DOHH2 (cell line): ENCODE results near the gene UTP15.

ENCODE experiments used
- H3F3A ChIP-seq: fragments of 200-600 bp; sonication (generic), shearing (Covaris generic); 2 replicates; pipeline ENCODE4 v1.6.0; 2016; ENCODE audit warnings: antibody characterized with exemption, mild to moderate bottlenecking; ENCODE audit not compliant: control insufficient read depth, insufficient read depth
- H3K27ac ChIP-seq: fragments of 200-600 bp; sonication (generic); 2 replicates; pipeline ENCODE4 v1.5.1; 2014; ENCODE audit warnings: low read depth, mild to moderate bottlenecking, low read length, moderate library complexity
- H3K27me3 ChIP-seq: fragments of 200-600 bp; sonication (generic); 2 replicates; pipeline ENCODE4 v1.6.1; 2014; ENCODE audit warnings: mild to moderate bottlenecking, low read length, mixed read lengths; ENCODE audit not compliant: control insufficient read depth
- H3K36me3 ChIP-seq: fragments of 200-600 bp; sonication (generic); 2 replicates; pipeline ENCODE4 v1.6.1; 2014; ENCODE audit warnings: mild to moderate bottlenecking, low read length, moderate library complexity, mixed read lengths; ENCODE audit not compliant: control insufficient read depth
- H3K4me1 ChIP-seq: fragments of 200-600 bp; sonication (generic); 2 replicates; pipeline ENCODE4 v1.6.1; 2014; ENCODE audit warnings: mild to moderate bottlenecking, low read length, mixed read lengths; ENCODE audit not compliant: control insufficient read depth
- H3K4me2 ChIP-seq: fragments of 200-600 bp; sonication (generic); 2 replicates; pipeline ENCODE4 v1.6.0; 2014; ENCODE audit warnings: mild to moderate bottlenecking, low read length, moderate library complexity
- H3K4me3 ChIP-seq: fragments of 200-600 bp; sonication (generic); 2 replicates; pipeline ENCODE4 v1.5.1; 2014; ENCODE audit warnings: mild to moderate bottlenecking, low read length, mixed read lengths
- H3K79me2 ChIP-seq: fragments of 200-600 bp; sonication (generic); 2 replicates; pipeline ENCODE4 v1.6.1; 2014; ENCODE audit warnings: mild to moderate bottlenecking, low read length, mixed read lengths; ENCODE audit not compliant: control insufficient read depth
- H3K9me2 ChIP-seq: fragments of 200-600 bp; sonication (generic); replicated peaks from 2 replicates; pipeline ENCODE4 v1.6.1; 2014; ENCODE audit warnings: mild to moderate bottlenecking, low read length, mixed read lengths; ENCODE audit not compliant: control insufficient read depth
- H3K9me3 ChIP-seq: fragments of 200-600 bp; sonication (generic); 2 replicates; pipeline ENCODE4 v1.6.1; 2014; ENCODE audit warnings: antibody characterized with exemption, low read length, mixed read lengths; ENCODE audit not compliant: control insufficient read depth, insufficient read depth
- H4K20me1 ChIP-seq: fragments of 200-600 bp; sonication (generic); 2 replicates; pipeline ENCODE4 v1.6.0; 2014; ENCODE audit warnings: low read depth, mild to moderate bottlenecking, antibody characterized with exemption, low read length, moderate library complexity; ENCODE audit not compliant: control insufficient read depth, insufficient read depth
- CTCF ChIP-seq: fragments of 200-600 bp; sonication (generic); IDR thresholded peaks from one replicate; pipeline ENCODE4 v1.5.1; 2014; ENCODE audit warnings: antibody characterized with exemption, mild to moderate bottlenecking, low read depth, low read length; ENCODE audit not compliant: poor library complexity, severe bottlenecking
- EZH2phosphoT487 ChIP-seq: fragments of 200-600 bp; sonication (generic); IDR thresholded peaks from 2 replicates; pipeline ENCODE4 v1.6.1; 2017; ENCODE audit warnings: borderline replicate concordance, mild to moderate bottlenecking, antibody characterized with exemption, low read length, moderate library complexity, mixed read lengths

The UTP15 gene

GRCh38 chr5:73591102-73591695 is 25.7 kb downstream of the UTP15 start:
- H3K27me3 ChIP-seq = no peaks in the 10 kb centered on the region
- H3K4me1 ChIP-seq = no peaks in the 10 kb centered on the region
- H3K79me2 ChIP-seq = no peaks in the 10 kb centered on the region
- H3K27ac ChIP-seq = no peak overlapping the region
- no peaks in the 10 kb centered on the region for H4K20me1 ChIP-seq
- H3K36me3 ChIP-seq = no peaks in the 10 kb centered on the region
- H3F3A ChIP-seq = no peaks in the 10 kb centered on the region
- no peak overlapping the region for H3K4me3 ChIP-seq
- TF ChIP-seq CTCF (peak; percentile 72), EZH2phosphoT487 (no peak)
- H3K9me2 ChIP-seq = no peaks in the 10 kb centered on the region
- H3K9me3 ChIP-seq = no peaks in the 10 kb centered on the region
- no peak overlapping the region for H3K4me2 ChIP-seq

- Histone ChIP-seq H4K20me1 (no peaks in the 10 kb centered on the region), H3K79me2 (no peaks in the 10 kb centered on the region), H3K4me3 (no peak overlapping the region), H3K4me2 (no peak overlapping the region), H3K36me3 (no peaks in the 10 kb centered on the region), H3K9me3 (no peaks in the 10 kb centered on the region), H3K27ac (no peak overlapping the region), H3F3A (no peaks in the 10 kb centered on the region), H3K4me1 (no peaks in the 10 kb centered on the region), H3K27me3 (no peaks in the 10 kb centered on the region), H3K9me2 (no peaks in the 10 kb centered on the region)
- TF ChIP-seq CTCF (no peak), EZH2phosphoT487 (no peak)
Observed at GRCh38 chr5:73591698-73592501, 26.4 kb downstream of the UTP15 start.

GRCh38 chr5:73592551-73592950 is 27.0 kb downstream of the UTP15 start:
- H3K27me3 ChIP-seq = no peaks in the 10 kb centered on the region
- no peaks in the 10 kb centered on the region for H3K9me2 ChIP-seq
- no peaks in the 10 kb centered on the region for H3K79me2 ChIP-seq
- H3K9me3 ChIP-seq = no peaks in the 10 kb centered on the region
- no peaks in the 10 kb centered on the region for H3K36me3 ChIP-seq
- no peaks in the 10 kb centered on the region for H3F3A ChIP-seq
- H3K4me3 ChIP-seq = no peak overlapping the region
- TF ChIP-seq EZH2phosphoT487 = no peak
- TF ChIP-seq CTCF = no peak
- H4K20me1 ChIP-seq = no peaks in the 10 kb centered on the region
- H3K4me2 ChIP-seq = no peak overlapping the region
- H3K27ac ChIP-seq = no peak overlapping the region
- H3K4me1 ChIP-seq = no peaks in the 10 kb centered on the region
